Effector memory CD4-positive, alpha-beta T cell (primary cell): Measurements from ENCODE around the gene MAD2L1.
"Not testable (repeated sequence)": the region's sequence is repeated elsewhere in the genome, so short reads cannot be mapped to it uniquely, and the experiment has no call there.

Experiments
- DNase-seq, 3 donors: peaks; one replicate each; pipeline ENCODE4 v3.0.0-alpha.2; 2020
- H3K27ac ChIP-seq: 2 replicates; pipeline ENCODE4 v1.7.0; 2013; ENCODE audit warnings: mild to moderate bottlenecking, low read length, moderate library complexity; ENCODE audit not compliant: insufficient read depth, poor library complexity, severe bottlenecking
- H3K27me3 ChIP-seq: replicated peaks from 2 replicates; pipeline ENCODE4 v1.7.0; 2013; ENCODE audit warnings: mild to moderate bottlenecking, low read length; ENCODE audit not compliant: insufficient read depth, control insufficient read depth, poor library complexity, severe bottlenecking
- H3K36me3 ChIP-seq: 2 replicates; pipeline ENCODE4 v1.7.0; 2013; ENCODE audit warnings: mild to moderate bottlenecking, low read length, moderate library complexity; ENCODE audit not compliant: control insufficient read depth, insufficient read depth
- H3K4me1 ChIP-seq: 2 replicates; pipeline ENCODE4 v1.7.0; 2013; ENCODE audit warnings: low read length, mild to moderate bottlenecking; ENCODE audit not compliant: control insufficient read depth, insufficient read depth, poor library complexity, severe bottlenecking
- H3K4me3 ChIP-seq: 2 replicates; pipeline ENCODE4 v1.7.0; 2013; ENCODE audit warnings: low read length, low read depth, mild to moderate bottlenecking; ENCODE audit not compliant: insufficient read depth, poor library complexity, severe bottlenecking
- H3K9me3 ChIP-seq: 2 replicates; pipeline ENCODE4 v1.7.0; 2013; ENCODE audit warnings: mild to moderate bottlenecking, low read length, moderate library complexity; ENCODE audit not compliant: control insufficient read depth

The MAD2L1 gene

GRCh38 chr4:120082251-120082650 is 15.6 kb upstream of the MAD2L1 start:
- Histone ChIP-seq H3K27me3 (no peaks in the 10 kb centered on the region), H3K4me3 (no peak overlapping the region), H3K9me3 (no peaks in the 10 kb centered on the region), H3K36me3 (no peaks in the 10 kb centered on the region), H3K27ac (no peak overlapping the region), H3K4me1 (no peaks in the 10 kb centered on the region)
- no peak for DNase-seq

- Histone ChIP-seq H3K4me3 (no peak overlapping the region), H3K27me3 (no peaks in the 10 kb centered on the region), H3K9me3 (no peaks in the 10 kb centered on the region), H3K4me1 (no peaks in the 10 kb centered on the region), H3K27ac (no peak overlapping the region), H3K36me3 (no peaks in the 10 kb centered on the region)
- DNase-seq: no peak
Observed at GRCh38 chr4:120081726-120082125, 15.1 kb upstream of the MAD2L1 start.

GRCh38 chr4:120080533-120080932 is 13.9 kb upstream of the MAD2L1 start:
- Histone ChIP-seq H3K4me3 (no peak overlapping the region), H3K36me3 (no peaks in the 10 kb centered on the region), H3K4me1 (no peaks in the 10 kb centered on the region), H3K27ac (no peak overlapping the region), H3K9me3 (no peaks in the 10 kb centered on the region), H3K27me3 (no peaks in the 10 kb centered on the region)
- no peak for DNase-seq

GRCh38 chr4:120079839-120080520 is 13.3 kb upstream of the MAD2L1 start:
- Histone ChIP-seq H3K27me3 (no peaks in the 10 kb centered on the region), H3K27ac (no peak overlapping the region), H3K9me3 (no peaks in the 10 kb centered on the region), H3K4me1 (no peaks in the 10 kb centered on the region), H3K4me3 (no peak overlapping the region), H3K36me3 (no peaks in the 10 kb centered on the region)
- no peak for DNase-seq

- Histone ChIP-seq H3K9me3 (no peaks in the 10 kb centered on the region), H3K27me3 (no peaks in the 10 kb centered on the region), H3K36me3 (no peaks in the 10 kb centered on the region), H3K4me1 (no peaks in the 10 kb centered on the region), H3K27ac (no peak overlapping the region), H3K4me3 (no peak overlapping the region)
- no peak for DNase-seq
Observed at GRCh38 chr4:120078216-120078615, 11.6 kb upstream of the MAD2L1 start.

GRCh38 chr4:120071192-120071795 is 4.6 kb upstream of the MAD2L1 start:
- Histone ChIP-seq H3K4me3 (no peak overlapping the region), H3K36me3 (no peaks in the 10 kb centered on the region), H3K27me3 (no peaks in the 10 kb centered on the region), H3K27ac (no peak overlapping the region), H3K9me3 (no peaks in the 10 kb centered on the region), H3K4me1 (peaks cover 12% of the 10 kb centered on the region)
- peak in 1 of 3 donors; percentile 42 for DNase-seq

GRCh38 chr4:120070196-120070595 is 3.5 kb upstream of the MAD2L1 start:
- H3K36me3 ChIP-seq: no peaks in the 10 kb centered on the region
- no peak for DNase-seq
- H3K4me1 ChIP-seq: peaks cover 16% of the 10 kb centered on the region
- H3K27me3 ChIP-seq: no peaks in the 10 kb centered on the region
- no peak overlapping the region for H3K4me3 ChIP-seq
- no peaks in the 10 kb centered on the region for H3K9me3 ChIP-seq
- no peak overlapping the region for H3K27ac ChIP-seq

GRCh38 chr4:120065974-120066516 is 603 bp downstream of the MAD2L1 start:
- Histone ChIP-seq H3K27ac (peak overlapping the region; percentile 93), H3K27me3 (no peaks in the 10 kb centered on the region), H3K36me3 (no peaks in the 10 kb centered on the region), H3K4me1 (peaks cover 16% of the 10 kb centered on the region), H3K9me3 (no peaks in the 10 kb centered on the region), H3K4me3 (peak overlapping the region; percentile 87)
- DNase-seq: no peak

- Histone ChIP-seq H3K27ac (no peak overlapping the region), H3K4me3 (no peak overlapping the region), H3K27me3 (no peaks in the 10 kb centered on the region), H3K36me3 (no peaks in the 10 kb centered on the region), H3K9me3 (no peaks in the 10 kb centered on the region), H3K4me1 (peaks cover 16% of the 10 kb centered on the region)
- no peak for DNase-seq
Observed at GRCh38 chr4:120064887-120065286, 1.8 kb downstream of the MAD2L1 start.

- not testable (repeated sequence) for DNase-seq, H3K27ac ChIP-seq, H3K9me3 ChIP-seq, H3K4me3 ChIP-seq, H3K27me3 ChIP-seq, H3K36me3 ChIP-seq
- peaks cover 16% of the 10 kb centered on the region for H3K4me1 ChIP-seq
Observed at GRCh38 chr4:120063711-120064110, 2.9 kb downstream of the MAD2L1 start.
